IPS-20b (cell line): ENCODE measurements around the gene NR2C2.

ENCODE experiments used
- H3K27ac ChIP-seq: one replicate; pipeline ENCODE4 v1.5.1; 2013; ENCODE audit warnings: low read length
- H3K27me3 ChIP-seq: 2 replicates; pipeline ENCODE4 v1.6.1; 2013; ENCODE audit warnings: mild to moderate bottlenecking, low read length, inconsistent platforms; ENCODE audit not compliant: insufficient read depth
- H3K36me3 ChIP-seq: 2 replicates; pipeline ENCODE4 v1.6.1; 2013; ENCODE audit warnings: low read depth, mild to moderate bottlenecking, inconsistent platforms, low read length, moderate library complexity; ENCODE audit not compliant: insufficient read depth
- H3K4me1 ChIP-seq: 2 replicates; pipeline ENCODE4 v1.6.1; 2013; ENCODE audit warnings: mild to moderate bottlenecking, control low read depth, inconsistent platforms, low read length, moderate library complexity; ENCODE audit not compliant: insufficient read depth
- H3K4me3 ChIP-seq: 2 replicates; pipeline ENCODE4 v1.5.1; 2013; ENCODE audit warnings: mild to moderate bottlenecking, low read length, inconsistent platforms
- H3K9ac ChIP-seq: 2 replicates; pipeline ENCODE4 v1.6.1; 2013; ENCODE audit warnings: low read depth, mild to moderate bottlenecking, inconsistent platforms, low read length, moderate library complexity
- H3K9me3 ChIP-seq: 2 replicates; pipeline ENCODE4 v1.6.1; 2013; ENCODE audit warnings: mild to moderate bottlenecking, low read depth, low read length, inconsistent platforms; ENCODE audit not compliant: insufficient read depth

NR2C2 gene

GRCh38 chr3:15060029-15060428 lies 112.6 kb downstream of the NR2C2 start:
- H3K36me3 ChIP-seq = peaks cover 36% of the 10 kb centered on the region
- no peak overlapping the region for H3K27ac ChIP-seq
- H3K9me3 ChIP-seq = no peaks in the 10 kb centered on the region
- H3K27me3 ChIP-seq = no peaks in the 10 kb centered on the region
- H3K4me1 ChIP-seq = no peaks in the 10 kb centered on the region
- no peak overlapping the region for H3K9ac ChIP-seq
- no peak overlapping the region for H3K4me3 ChIP-seq

GRCh38 chr3:15063238-15063637 lies 115.9 kb downstream of the NR2C2 start:
- H3K27ac ChIP-seq = no peak overlapping the region
- 0 out of 2 replicates have a peak, but pooled peaks cover 4% of the 10 kb centered on the region for H3K27me3 ChIP-seq
- no peaks in the 10 kb centered on the region for H3K9me3 ChIP-seq
- no peaks in the 10 kb centered on the region for H3K4me1 ChIP-seq
- no peak overlapping the region for H3K9ac ChIP-seq
- H3K36me3 ChIP-seq = peaks cover 18% of the 10 kb centered on the region
- H3K4me3 ChIP-seq = peak overlapping the region; percentile 96; the same call in 1 of the 2 replicates

GRCh38 chr3:15063656-15064286 lies 116.4 kb downstream of the NR2C2 start:
- Histone ChIP-seq H3K9me3 (no peaks in the 10 kb centered on the region), H3K27ac (no peak overlapping the region), H3K4me3 (peak overlapping the region; percentile 96), H3K27me3 (0 out of 2 replicates have a peak, but pooled peaks cover 4% of the 10 kb centered on the region), H3K4me1 (no peaks in the 10 kb centered on the region), H3K9ac (peak overlapping the region; percentile 97), H3K36me3 (peaks cover 13% of the 10 kb centered on the region)

GRCh38 chr3:15064299-15064834 lies 117.0 kb downstream of the NR2C2 start:
- H3K9ac ChIP-seq = peak overlapping the region; percentile 97
- H3K27ac ChIP-seq = peak overlapping the region; percentile 70
- peaks cover 7% of the 10 kb centered on the region for H3K36me3 ChIP-seq
- H3K9me3 ChIP-seq = no peaks in the 10 kb centered on the region
- 0 out of 2 replicates have a peak, but pooled peaks cover 4% of the 10 kb centered on the region for H3K27me3 ChIP-seq
- H3K4me1 ChIP-seq = no peaks in the 10 kb centered on the region
- peak overlapping the region; percentile 96 for H3K4me3 ChIP-seq

- no peaks in the 10 kb centered on the region for H3K4me1 ChIP-seq
- peak within 1 kb of the TSS; percentile 97 for H3K9ac ChIP-seq
- H3K36me3 ChIP-seq = peaks cover 2% of the 10 kb centered on the region
- H3K27me3 ChIP-seq = 0 out of 2 replicates have a peak, but pooled peaks cover 4% of the 10 kb centered on the region
- H3K9me3 ChIP-seq = no peaks in the 10 kb centered on the region
- H3K4me3 ChIP-seq = peak within 1 kb of the TSS; percentile 96
- H3K27ac ChIP-seq = peak within 1 kb of the TSS; percentile 70
These were observed 117.6 kb downstream of the NR2C2 start, which contains the start of gene MRPS25 for GRCh38 chr3:15064835-15065549. Gene MRPS25 (minus strand): TSS chr3:15065315. CDS start chr3:15065194, 121 bp downstream.

- Histone ChIP-seq H3K27ac (no peak overlapping the region), H3K9ac (peak overlapping the region; percentile 97; the same call in 1 of the 2 replicates), H3K4me1 (no peaks in the 10 kb centered on the region), H3K4me3 (peak overlapping the region; percentile 96), H3K36me3 (no peaks in the 10 kb centered on the region), H3K9me3 (no peaks in the 10 kb centered on the region), H3K27me3 (0 out of 2 replicates have a peak, but pooled peaks cover 4% of the 10 kb centered on the region)
These were observed 118.2 kb downstream of the NR2C2 start for GRCh38 chr3:15065550-15066007.

GRCh38 chr3:15066467-15066866 lies 119.1 kb downstream of the NR2C2 start:
- no peaks in the 10 kb centered on the region for H3K9me3 ChIP-seq
- H3K4me1 ChIP-seq = no peaks in the 10 kb centered on the region
- H3K4me3 ChIP-seq = no peak overlapping the region
- H3K27ac ChIP-seq = no peak overlapping the region
- no peak overlapping the region for H3K9ac ChIP-seq
- H3K36me3 ChIP-seq = no peaks in the 10 kb centered on the region
- 0 out of 2 replicates have a peak, but pooled peaks cover 4% of the 10 kb centered on the region for H3K27me3 ChIP-seq

- peaks cover 19% of the 10 kb centered on the region for H3K36me3 ChIP-seq
- no peaks in the 10 kb centered on the region for H3K9me3 ChIP-seq
- no peak overlapping the region for H3K27ac ChIP-seq
- H3K27me3 ChIP-seq = 0 out of 2 replicates have a peak, but pooled peaks cover 4% of the 10 kb centered on the region
- H3K4me3 ChIP-seq = no peak overlapping the region
- H3K4me1 ChIP-seq = no peaks in the 10 kb centered on the region
- H3K9ac ChIP-seq = no peak overlapping the region; the same call in 1 of the 2 replicates
These were observed 122.1 kb downstream of the NR2C2 start for GRCh38 chr3:15069441-15069840.

- H3K9me3 ChIP-seq = no peaks in the 10 kb centered on the region
- H3K4me3 ChIP-seq = no peak overlapping the region
- H3K9ac ChIP-seq = no peak overlapping the region
- H3K27ac ChIP-seq = no peak overlapping the region
- H3K36me3 ChIP-seq = peaks cover 40% of the 10 kb centered on the region
- H3K4me1 ChIP-seq = no peaks in the 10 kb centered on the region
- H3K27me3 ChIP-seq = no peaks in the 10 kb centered on the region
These were observed 124.3 kb downstream of the NR2C2 start for GRCh38 chr3:15071699-15072098.

- Histone ChIP-seq H3K9me3 (no peaks in the 10 kb centered on the region), H3K36me3 (peaks cover 65% of the 10 kb centered on the region), H3K27ac (no peak overlapping the region), H3K4me1 (no peaks in the 10 kb centered on the region), H3K9ac (no peak overlapping the region), H3K4me3 (no peak overlapping the region), H3K27me3 (no peaks in the 10 kb centered on the region)
These were observed 127.1 kb downstream of the NR2C2 start for GRCh38 chr3:15074500-15074899.

- Histone ChIP-seq H3K36me3 (peaks cover 90% of the 10 kb centered on the region), H3K9ac (no peak overlapping the region), H3K9me3 (no peaks in the 10 kb centered on the region), H3K4me1 (no peaks in the 10 kb centered on the region), H3K4me3 (no peak overlapping the region), H3K27me3 (no peaks in the 10 kb centered on the region), H3K27ac (no peak overlapping the region)
These were observed 131.7 kb downstream of the NR2C2 start for GRCh38 chr3:15079091-15079490.
